OCI-LY7 (cell line): ENCODE measurements around the gene CLDN8.

ENCODE experiments used
- CTCF ChIP-seq: fragments of 200-600 bp; sonication (generic); conservative IDR thresholded peaks from 2 replicates; pipeline ENCODE4 v1.5.1; 2014; ENCODE audit warnings: mild to moderate bottlenecking, antibody characterized with exemption, low read length, moderate library complexity, mixed read lengths
- EZH2phosphoT487 ChIP-seq: fragments of 200-600 bp; sonication (generic); IDR thresholded peaks from 2 replicates; pipeline ENCODE4 v1.6.1; 2018; ENCODE audit warnings: low read depth, borderline replicate concordance, mild to moderate bottlenecking, mixed run types, antibody characterized with exemption, low read length, moderate library complexity, mixed read lengths

DNA sequence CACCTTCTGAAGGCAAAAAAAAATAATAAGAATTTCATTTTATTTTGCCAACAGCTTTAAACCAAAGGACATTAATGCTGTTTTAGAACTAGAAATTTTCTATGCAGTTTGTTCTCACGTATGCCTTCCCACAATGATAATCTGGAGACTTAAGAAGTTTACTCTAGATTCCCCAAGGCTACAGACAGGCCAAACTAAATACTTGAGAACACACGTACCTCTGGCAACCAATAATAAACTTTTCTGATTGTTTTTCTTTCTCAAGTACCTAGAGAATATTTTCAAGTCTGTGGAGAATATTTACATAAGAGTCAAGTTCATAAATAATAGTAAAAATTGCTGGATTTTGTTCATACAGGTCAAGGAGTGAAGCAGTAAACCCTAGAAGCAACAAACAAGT, 15.9 kb downstream of the CLDN8 start:
- no peak for TF ChIP-seq CTCF
- no peak for TF ChIP-seq EZH2phosphoT487
